Subcutaneous abdominal adipose tissue (tissue), 5 donors: ENCODE results near the gene CREBBP.
A peak's percentile ranks its signal among the peaks of the same experiment; 100 is the strongest.

Source experiments
- H3K27ac ChIP-seq: one replicate; pipeline ENCODE4 v1.7.0; 2013; ENCODE audit warnings: low read depth, mild to moderate bottlenecking, inconsistent platforms, low read length, moderate library complexity
- H3K27me3 ChIP-seq, 5 donors: one replicate each; pipeline ENCODE4 v1.7.0; 2013; ENCODE audit warnings: low read length in 5 of 5, inconsistent platforms in 1 of 5; ENCODE audit not compliant: control insufficient read depth in 5 of 5, insufficient read depth in 4 of 5
- H3K36me3 ChIP-seq, 5 donors: one replicate each; pipeline ENCODE4 v1.7.0; 2013; ENCODE audit warnings: low read length in 5 of 5; ENCODE audit not compliant: control insufficient read depth in 5 of 5, insufficient read depth in 5 of 5
- H3K4me1 ChIP-seq, 5 donors: one replicate each; pipeline ENCODE4 v1.7.0; 2013; ENCODE audit warnings: low read length in 5 of 5, mild to moderate bottlenecking in 3 of 5, moderate library complexity in 1 of 5; ENCODE audit not compliant: control insufficient read depth in 5 of 5, insufficient read depth in 5 of 5
- H3K4me3 ChIP-seq, 5 donors: one replicate each; pipeline ENCODE4 v1.7.0; 2013; ENCODE audit warnings: low read length in 5 of 5, low read depth in 1 of 5
- H3K9ac ChIP-seq, 5 donors: one replicate each; pipeline ENCODE4 v1.7.0; 2013; ENCODE audit warnings: low read length in 5 of 5, mild to moderate bottlenecking in 4 of 5, moderate library complexity in 3 of 5
- H3K9me3 ChIP-seq, 5 donors: one replicate each; pipeline ENCODE4 v1.7.0; 2013; ENCODE audit warnings: low read length in 5 of 5; ENCODE audit not compliant: control insufficient read depth in 5 of 5
- donor health status: healthy.
- donor health status: healthy.
- donor health status: healthy.
- donor health status: healthy.
- donor health status: healthy.

CREBBP gene

GRCh38 chr16:3712861-3713372 lies 167.6 kb downstream of the CREBBP start:
- Histone ChIP-seq H3K27me3 (no peaks in the 10 kb centered on the region), H3K4me1 (peaks cover 0 to 14% (median 13%) of the 10 kb centered on the region in 5 donors), H3K27ac (no peak overlapping the region), H3K36me3 (peaks cover 0 to 15% (median 12%) of the 10 kb centered on the region in 5 donors), H3K9me3 (no peaks in the 10 kb centered on the region), H3K4me3 (no peak overlapping the region), H3K9ac (no peak overlapping the region)

- Histone ChIP-seq H3K36me3 (peaks cover 0 to 4% (median 4%) of the 10 kb centered on the region in 5 donors), H3K9me3 (no peaks in the 10 kb centered on the region), H3K4me3 (no peak overlapping the region), H3K27me3 (no peaks in the 10 kb centered on the region), H3K27ac (no peak overlapping the region), H3K4me1 (no peaks in the 10 kb centered on the region), H3K9ac (no peak overlapping the region)
Observed at GRCh38 chr16:3706253-3707012, 174.1 kb downstream of the CREBBP start.

GRCh38 chr16:3702082-3702481 lies 178.4 kb downstream of the CREBBP start:
- H3K36me3 ChIP-seq: peaks cover 0 to 4% (median 0%) of the 10 kb centered on the region in 5 donors
- H3K4me3 ChIP-seq: no peak overlapping the region
- H3K9ac ChIP-seq: no peak overlapping the region
- H3K27ac ChIP-seq: no peak overlapping the region
- no peaks in the 10 kb centered on the region for H3K9me3 ChIP-seq
- H3K4me1 ChIP-seq: no peaks in the 10 kb centered on the region
- no peaks in the 10 kb centered on the region for H3K27me3 ChIP-seq

- no peak overlapping the region for H3K27ac ChIP-seq
- no peak overlapping the region for H3K4me3 ChIP-seq
- no peaks in the 10 kb centered on the region for H3K27me3 ChIP-seq
- H3K36me3 ChIP-seq: peaks cover 0 to 4% (median 0%) of the 10 kb centered on the region in 5 donors
- H3K9me3 ChIP-seq: no peaks in the 10 kb centered on the region
- H3K4me1 ChIP-seq: peaks cover 0 to 5% (median 3%) of the 10 kb centered on the region in 5 donors
- H3K9ac ChIP-seq: no peak overlapping the region
Observed at GRCh38 chr16:3701531-3701930, 179.0 kb downstream of the CREBBP start.

GRCh38 chr16:3698941-3699340 lies 181.6 kb downstream of the CREBBP start:
- Histone ChIP-seq H3K4me1 (peaks cover 0 to 8% (median 4%) of the 10 kb centered on the region in 5 donors), H3K4me3 (no peak overlapping the region), H3K27me3 (no peaks in the 10 kb centered on the region)

GRCh38 chr16:3696425-3697218 lies 183.9 kb downstream of the CREBBP start:
- H3K27ac ChIP-seq: no peak overlapping the region

More at GRCh38 chr16:3698941-3699340, 181.6 kb downstream of the CREBBP start:
- Histone ChIP-seq H3K36me3 (peaks cover 0 to 13% (median 4%) of the 10 kb centered on the region in 5 donors), H3K9ac (no peak overlapping the region), H3K9me3 (no peaks in the 10 kb centered on the region), H3K27ac (no peak overlapping the region)

GRCh38 chr16:3695610-3696369 lies 184.7 kb downstream of the CREBBP start:
- H3K4me1 ChIP-seq: peaks cover 0 to 18% (median 11%) of the 10 kb centered on the region in 5 donors
- H3K4me3 ChIP-seq: no peak overlapping the region
- no peak overlapping the region for H3K27ac ChIP-seq
- peak overlapping the region in 1 of 5 donors; percentile 20 for H3K9ac ChIP-seq
- H3K36me3 ChIP-seq: peaks cover 0 to 8% (median 0%) of the 10 kb centered on the region in 5 donors
- H3K9me3 ChIP-seq: no peaks in the 10 kb centered on the region
- no peaks in the 10 kb centered on the region for H3K27me3 ChIP-seq

More at GRCh38 chr16:3696425-3697218, 183.9 kb downstream of the CREBBP start:
- peak overlapping the region in 1 of 5 donors; percentile 20 for H3K9ac ChIP-seq
- H3K4me3 ChIP-seq: no peak overlapping the region
- no peaks in the 10 kb centered on the region for H3K9me3 ChIP-seq
- H3K36me3 ChIP-seq: peaks cover 0 to 8% (median 0%) of the 10 kb centered on the region in 5 donors
- H3K27me3 ChIP-seq: no peaks in the 10 kb centered on the region
- peaks cover 0 to 11% (median 4%) of the 10 kb centered on the region in 5 donors for H3K4me1 ChIP-seq

GRCh38 chr16:3694051-3694450 lies 186.5 kb downstream of the CREBBP start:
- Histone ChIP-seq H3K4me3 (no peak overlapping the region), H3K27me3 (no peaks in the 10 kb centered on the region), H3K9ac (no peak overlapping the region), H3K27ac (no peak overlapping the region), H3K9me3 (no peaks in the 10 kb centered on the region), H3K4me1 (peaks cover 0 to 29% (median 21%) of the 10 kb centered on the region in 5 donors), H3K36me3 (peaks cover 0 to 8% (median 0%) of the 10 kb centered on the region in 5 donors)

- Histone ChIP-seq H3K9me3 (no peaks in the 10 kb centered on the region), H3K27me3 (no peaks in the 10 kb centered on the region), H3K9ac (no peak overlapping the region), H3K27ac (no peak overlapping the region), H3K36me3 (peaks cover 0 to 19% (median 7%) of the 10 kb centered on the region in 5 donors), H3K4me1 (peaks cover 0 to 30% (median 25%) of the 10 kb centered on the region in 5 donors), H3K4me3 (no peak overlapping the region)
Observed at GRCh38 chr16:3691761-3692160, 188.8 kb downstream of the CREBBP start.
